ENCODE data around the gene FOXA1. TPM values are rescaled to one million over a fixed set of nuclear protein-coding genes. Genes with fewer than 3 reads are reported as not detected.

FOXA1 gene
- total and polyA plus RNA-seq, 7 donors: 14.4 to 19.4 (median 18.3) TPM; not detected in 4

- Histone ChIP-seq H3K27ac (no peak overlapping the region), H3K4me3 (peak overlapping the region in 1 of 4 donors; percentile 40), H3K27me3 (peaks cover 77 to 98% (median 97%) of the 10 kb centered on the region in 3 donors), H3K4me1 (peaks cover 0 to 45% (median 33%) of the 10 kb centered on the region in 4 donors), H3K36me3 (no peaks in the 10 kb centered on the region), H3K9me3 (no peaks in the 10 kb centered on the region)
- DNase-seq: no peak
- 3 to 11% methylated on average over 14 of the region's 14 CpGs for WGBS, 2 donors
- intact Hi-C loops (cut with DNase I): no loop called here
- TF ChIP-seq POLR2AphosphoS5 (IDR thresholded peaks at IDR 0.05): peak in 1 of 4 donors; percentile 36
- no peak for TF ChIP-seq EP300 (IDR thresholded peaks at IDR 0.05)
- no peak for TF ChIP-seq CTCF (IDR thresholded peaks at IDR 0.05)
- TF ChIP-seq POLR2A (IDR thresholded peaks at IDR 0.05): no peak
Measured at GRCh38 chr14:37593511-37594237, 1.4 kb downstream of the FOXA1 start.

GRCh38 chr14:37592482-37593408 is 2.3 kb downstream of the FOXA1 start:
- no peak for DNase-seq
- intact Hi-C loops (cut with DNase I): no loop called here
- TF ChIP-seq POLR2AphosphoS5 (IDR thresholded peaks at IDR 0.05): peak in 2 of 4 donors; percentile 4 to 5
- TF ChIP-seq CTCF (IDR thresholded peaks at IDR 0.05): no peak
- Histone ChIP-seq H3K9me3 (no peaks in the 10 kb centered on the region), H3K27me3 (peaks cover 76 to 98% (median 97%) of the 10 kb centered on the region in 3 donors), H3K36me3 (no peaks in the 10 kb centered on the region), H3K4me1 (peaks cover 0 to 42% (median 32%) of the 10 kb centered on the region in 4 donors), H3K27ac (no peak overlapping the region), H3K4me3 (no peak overlapping the region)
- WGBS, 2 donors: 3 to 8% methylated on average over 42 of the region's 42 CpGs

GRCh38 chr14:37591941-37592481 is 3.0 kb downstream of the FOXA1 start:
- WGBS, 2 donors: 2 to 7% methylated on average over 58 of the region's 58 CpGs
- H3K27me3 ChIP-seq: peaks cover 73 to 98% (median 97%) of the 10 kb centered on the region in 3 donors
- no peaks in the 10 kb centered on the region for H3K36me3 ChIP-seq
- H3K9me3 ChIP-seq: no peaks in the 10 kb centered on the region
- TF ChIP-seq CTCF (IDR thresholded peaks at IDR 0.05) (no peak), EP300 (IDR thresholded peaks at IDR 0.05) (no peak), POLR2A (IDR thresholded peaks at IDR 0.05) (no peak), POLR2AphosphoS5 (IDR thresholded peaks at IDR 0.05) (no peak)
- intact Hi-C loops (cut with DNase I): no loop called here
- DNase-seq: no peak
- peaks cover 0 to 40% (median 33%) of the 10 kb centered on the region in 4 donors for H3K4me1 ChIP-seq
- no peak overlapping the region for H3K4me3 ChIP-seq
- H3K27ac ChIP-seq: no peak overlapping the region

GRCh38 chr14:37591311-37591940 is 3.6 kb downstream of the FOXA1 start:
- Histone ChIP-seq H3K27me3 (peaks cover 74 to 98% (median 97%) of the 10 kb centered on the region in 3 donors), H3K4me3 (no peak overlapping the region), H3K27ac (no peak overlapping the region), H3K9me3 (no peaks in the 10 kb centered on the region), H3K36me3 (no peaks in the 10 kb centered on the region), H3K4me1 (peaks cover 0 to 40% (median 33%) of the 10 kb centered on the region in 4 donors)
- intact Hi-C loops (cut with DNase I): no loop called here
- 2 to 5% methylated on average over 45 of the region's 45 CpGs for WGBS, 2 donors
- TF ChIP-seq EP300 (IDR thresholded peaks at IDR 0.05): peak in 1 of 4 donors; percentile 15
- no peak for TF ChIP-seq POLR2A (IDR thresholded peaks at IDR 0.05)
- DNase-seq: no peak

Measured in sigmoid colon (tissue), 7 donors.